ENCODE measurements around the gene NFASC.

Gene NFASC

DNA sequence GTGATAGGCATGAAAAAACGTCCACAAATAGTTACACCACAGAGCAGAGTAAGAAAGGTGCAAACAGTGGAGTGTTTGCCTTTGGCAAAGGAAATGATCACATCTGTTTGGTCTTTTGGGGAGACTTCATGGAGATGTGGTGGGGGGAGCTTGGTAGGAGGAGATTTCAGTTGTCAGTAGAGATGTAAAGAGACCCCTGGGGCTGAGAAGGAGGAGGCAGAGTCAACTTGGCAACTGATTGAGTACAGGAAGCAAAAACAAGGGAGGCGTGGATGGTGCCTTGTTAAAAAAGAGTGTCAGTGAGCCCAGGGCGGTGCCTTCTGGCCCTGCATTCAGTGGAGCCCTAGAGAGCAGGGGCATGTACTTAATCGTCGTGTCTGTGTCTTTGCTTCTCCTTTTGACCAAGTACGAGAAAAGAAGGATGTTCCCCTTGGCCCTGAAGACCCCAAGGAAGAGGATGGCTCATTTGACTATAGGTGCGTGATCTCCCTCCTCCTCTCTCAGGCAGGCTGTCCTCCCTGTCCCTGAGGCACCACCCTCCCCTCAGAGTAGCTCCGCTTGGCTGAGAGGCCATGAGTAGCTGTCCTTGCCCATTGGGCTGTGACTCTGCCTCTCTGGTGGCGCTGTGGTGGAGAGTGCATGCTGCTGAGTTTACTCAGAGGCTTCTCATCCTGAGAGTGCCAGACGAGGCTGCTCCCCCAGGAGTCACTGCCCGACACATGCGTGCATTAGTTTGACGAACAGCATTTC is 141.9 kb downstream of the NFASC start:
- peak; percentile 12 for DNase-seq (ENCODE audit: low read depth)
- H3K4me3 ChIP-seq (ENCODE audit: low read length), result no peak overlapping the region
- TF ChIP-seq, protein P1, sequence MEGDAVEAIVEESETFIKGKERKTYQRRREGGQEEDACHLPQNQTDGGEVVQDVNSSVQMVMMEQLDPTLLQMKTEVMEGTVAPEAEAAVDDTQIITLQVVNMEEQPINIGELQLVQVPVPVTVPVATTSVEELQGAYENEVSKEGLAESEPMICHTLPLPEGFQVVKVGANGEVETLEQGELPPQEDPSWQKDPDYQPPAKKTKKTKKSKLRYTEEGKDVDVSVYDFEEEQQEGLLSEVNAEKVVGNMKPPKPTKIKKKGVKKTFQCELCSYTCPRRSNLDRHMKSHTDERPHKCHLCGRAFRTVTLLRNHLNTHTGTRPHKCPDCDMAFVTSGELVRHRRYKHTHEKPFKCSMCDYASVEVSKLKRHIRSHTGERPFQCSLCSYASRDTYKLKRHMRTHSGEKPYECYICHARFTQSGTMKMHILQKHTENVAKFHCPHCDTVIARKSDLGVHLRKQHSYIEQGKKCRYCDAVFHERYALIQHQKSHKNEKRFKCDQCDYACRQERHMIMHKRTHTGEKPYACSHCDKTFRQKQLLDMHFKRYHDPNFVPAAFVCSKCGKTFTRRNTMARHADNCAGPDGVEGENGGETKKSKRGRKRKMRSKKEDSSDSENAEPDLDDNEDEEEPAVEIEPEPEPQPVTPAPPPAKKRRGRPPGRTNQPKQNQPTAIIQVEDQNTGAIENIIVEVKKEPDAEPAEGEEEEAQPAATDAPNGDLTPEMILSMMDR (conservative IDR thresholded peaks at IDR 0.05; ENCODE audit: low read length), result no peak

DNA sequence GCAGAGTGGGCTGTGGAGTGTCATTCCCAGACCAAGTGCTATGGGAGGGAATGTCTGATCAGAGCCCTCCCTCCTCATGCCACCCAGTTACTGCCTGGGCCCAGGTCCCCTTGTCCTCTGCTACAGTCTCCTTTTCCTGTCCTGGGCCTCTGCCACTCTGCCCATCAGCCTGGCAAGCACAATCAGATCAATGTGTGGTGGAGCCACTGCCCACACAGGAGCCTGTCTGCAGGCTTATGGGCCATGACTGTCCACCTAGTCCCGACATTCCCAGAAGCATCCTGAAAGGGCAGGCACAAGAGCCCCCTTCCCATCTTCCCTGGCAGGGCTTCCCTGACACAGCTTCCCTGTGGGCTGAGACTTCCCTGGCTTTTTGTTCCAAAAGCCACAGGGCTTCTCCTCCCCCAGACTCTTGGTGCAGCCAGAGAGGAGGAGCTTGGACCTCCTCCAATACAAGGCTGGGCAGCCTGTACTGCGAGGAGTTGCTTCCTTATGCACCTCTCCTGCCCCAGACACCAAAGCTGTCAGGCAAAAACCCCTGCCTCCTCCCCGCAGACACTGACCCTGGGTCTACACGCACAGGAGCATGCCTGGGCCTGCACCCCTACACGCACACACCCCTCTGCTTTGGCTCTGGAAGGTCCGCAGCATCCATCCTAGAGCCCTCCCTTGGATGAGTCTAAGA is 143.2 kb downstream of the NFASC start:
- DNase-seq (ENCODE audit: low read depth), result peak; percentile 41
- TF ChIP-seq, protein P1 (conservative IDR thresholded peaks at IDR 0.05; ENCODE audit: low read length), result no peak

DNA sequence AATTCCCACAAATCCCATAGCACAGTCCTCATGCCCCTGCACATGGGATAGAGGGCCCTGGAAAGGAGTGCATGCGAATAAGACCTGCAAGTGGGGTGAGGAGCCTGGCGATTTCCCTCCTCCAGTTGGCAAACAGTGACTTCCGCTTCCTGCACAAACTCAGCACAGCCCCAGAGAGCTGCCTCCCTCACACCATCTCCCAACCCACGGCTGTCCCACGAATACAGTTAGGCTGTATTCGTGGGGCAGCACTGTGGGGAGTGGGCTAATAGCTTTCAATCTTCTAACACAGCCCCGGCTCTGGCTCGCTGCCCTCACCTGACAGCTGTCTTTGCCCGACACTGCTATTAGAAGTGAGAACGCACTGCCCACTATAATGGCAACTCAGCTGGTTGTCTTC is 144.1 kb downstream of the NFASC start:
- no peak for DNase-seq (ENCODE audit: low read depth)
- no peak overlapping the region for H3K4me3 ChIP-seq (ENCODE audit: low read length)
- TF ChIP-seq, protein P1 (conservative IDR thresholded peaks at IDR 0.05; ENCODE audit: low read length), result no peak

More for the DNA sequence above, 143.2 kb downstream of the NFASC start:
- no peak overlapping the region for H3K4me3 ChIP-seq (ENCODE audit: low read length)

DNA sequence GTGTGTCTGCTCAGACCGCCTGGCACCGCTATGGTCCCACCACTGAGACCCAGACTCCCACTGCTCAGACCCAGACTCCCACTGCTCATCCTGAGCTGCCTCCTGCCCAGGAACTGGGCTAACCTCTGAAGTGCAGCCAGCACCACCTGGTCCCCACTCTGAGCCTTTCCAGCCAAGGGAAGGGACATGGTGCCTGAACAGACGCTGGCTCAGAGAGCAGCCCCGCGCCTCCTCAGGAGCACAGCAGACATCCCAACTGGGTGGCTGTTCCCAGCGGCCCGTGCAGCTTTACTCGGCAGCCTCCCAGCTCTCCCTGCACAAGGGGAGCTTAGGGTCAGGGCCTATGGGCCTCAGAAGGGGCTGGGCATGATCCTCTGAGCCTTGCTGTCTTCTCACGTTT is 144.6 kb downstream of the NFASC start:
- TF ChIP-seq, protein P1 (conservative IDR thresholded peaks at IDR 0.05; ENCODE audit: low read length), result no peak

DNA sequence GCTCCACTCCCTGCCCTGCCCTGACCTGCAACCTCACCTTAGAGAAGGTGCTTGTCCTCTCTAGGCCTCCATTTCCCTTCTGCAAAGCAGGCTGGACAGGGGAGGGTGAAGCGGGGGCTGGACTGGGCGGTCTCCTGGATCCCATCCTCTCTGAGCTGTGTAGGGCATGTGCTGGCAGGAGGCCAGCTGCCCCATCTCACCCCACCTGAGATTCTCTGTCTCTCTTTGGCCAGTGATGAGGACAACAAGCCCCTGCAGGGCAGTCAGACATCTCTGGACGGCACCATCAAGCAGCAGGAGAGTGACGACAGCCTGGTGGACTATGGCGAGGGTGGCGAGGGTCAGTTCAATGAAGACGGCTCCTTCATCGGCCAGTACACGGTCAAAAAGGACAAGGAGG is 145.4 kb downstream of the NFASC start:
- DNase-seq (ENCODE audit: low read depth), result no peak
- TF ChIP-seq, protein P1 (conservative IDR thresholded peaks at IDR 0.05; ENCODE audit: low read length), result no peak
- H3K4me3 ChIP-seq (ENCODE audit: low read length), result no peak overlapping the region

More for the DNA sequence above, 144.6 kb downstream of the NFASC start:
- no peak for DNase-seq (ENCODE audit: low read depth)
- no peak overlapping the region for H3K4me3 ChIP-seq (ENCODE audit: low read length)

DNA sequence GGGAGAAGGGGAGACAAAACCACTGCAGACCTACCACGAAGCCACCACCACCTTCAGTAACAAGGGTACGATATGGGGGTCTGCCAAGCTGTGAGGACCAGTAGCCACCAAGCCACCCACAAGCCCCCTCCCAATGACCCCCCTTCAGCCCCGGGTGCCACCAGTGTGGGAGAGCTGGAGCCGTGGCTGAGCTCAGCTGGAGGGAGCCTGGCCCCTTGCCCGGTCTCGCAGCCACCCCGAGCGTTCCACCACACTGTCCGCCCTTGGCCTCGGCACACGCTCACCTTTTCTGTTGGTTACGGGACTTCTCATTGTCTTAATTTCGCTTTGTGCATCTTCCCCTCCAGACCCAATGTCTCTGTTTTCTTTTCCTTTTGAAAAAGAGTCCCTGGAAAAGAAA is 145.9 kb downstream of the NFASC start:
- TF ChIP-seq, protein P1 (conservative IDR thresholded peaks at IDR 0.05; ENCODE audit: low read length), result no peak
- H3K4me3 ChIP-seq (ENCODE audit: low read length), result no peak overlapping the region
- no peak for DNase-seq (ENCODE audit: low read depth)

DNA sequence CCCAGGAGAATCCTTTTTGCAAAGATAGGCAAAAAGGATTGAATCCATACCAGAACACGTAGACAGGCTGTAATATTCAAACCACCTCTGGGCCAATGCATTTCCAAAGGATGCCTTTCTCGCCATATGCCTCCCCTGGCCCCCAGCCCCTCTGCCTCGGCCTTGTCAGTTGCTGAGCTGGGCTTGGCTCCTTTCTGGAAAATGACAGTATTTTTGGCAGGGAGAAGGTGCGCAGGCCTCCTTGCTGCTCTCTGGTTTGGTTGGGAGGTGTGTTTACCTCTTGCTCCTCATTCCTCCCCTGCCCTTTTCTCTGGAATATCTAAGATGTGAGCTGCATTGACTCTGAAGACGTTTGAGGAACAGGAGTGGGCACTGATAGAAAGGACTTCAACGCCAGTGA is 146.3 kb downstream of the NFASC start:
- TF ChIP-seq, protein P1 (conservative IDR thresholded peaks at IDR 0.05; ENCODE audit: low read length), result no peak
- no peak overlapping the region for H3K4me3 ChIP-seq (ENCODE audit: low read length)
- no peak for DNase-seq (ENCODE audit: low read depth)
